ENCODE results near the gene MAP1LC3B.

MAP1LC3B gene

DNA sequence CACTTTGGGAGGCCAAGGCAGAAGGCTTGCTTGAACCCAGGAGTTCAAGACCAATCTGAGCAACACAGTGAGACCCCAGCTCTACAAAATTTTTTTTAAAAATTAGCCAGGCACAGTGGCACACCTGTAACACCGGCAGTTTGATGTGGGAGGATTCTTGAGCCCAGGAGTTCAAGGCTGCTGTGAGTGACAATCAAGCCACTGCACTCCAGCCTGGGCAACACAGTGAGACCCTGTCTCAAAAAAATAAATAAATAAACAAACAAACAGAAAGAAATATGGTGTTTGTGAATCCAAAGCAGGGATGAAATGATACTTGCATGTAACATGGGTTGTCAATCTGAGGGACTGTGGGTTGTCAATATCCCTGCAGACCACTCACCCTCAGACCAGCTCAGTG lies 25.2 kb upstream of the MAP1LC3B start:
- H3K9me2 ChIP-seq (replicated peaks; ENCODE audit: low read depth, low read length), result no peaks in the 10 kb centered on the region
- H3K79me2 ChIP-seq (ENCODE audit: insufficient read depth, low read length), result peaks cover 30% of the 10 kb centered on the region; the same call in 1 of the 2 replicates
- TF ChIP-seq EZH2phosphoT487 (IDR thresholded peaks at IDR 0.05; ENCODE audit: borderline replicate concordance) (no peak), CTCF (conservative IDR thresholded peaks at IDR 0.05; ENCODE audit: low read length) (no peak)
- no peaks in the 10 kb centered on the region for H4K20me1 ChIP-seq (ENCODE audit: insufficient read depth, low read length, poor library complexity, severe bottlenecking)
- peaks cover 11% of the 10 kb centered on the region for H3K4me1 ChIP-seq (ENCODE audit: insufficient read depth, low read length, poor library complexity, severe bottlenecking)
- H3K4me2 ChIP-seq (ENCODE audit: low read depth, low read length, poor library complexity, severe bottlenecking), result no peak overlapping the region
- H3F3A ChIP-seq (ENCODE audit: low read depth), result no peaks in the 10 kb centered on the region
- no peaks in the 10 kb centered on the region for H3K9me3 ChIP-seq (ENCODE audit: insufficient read depth, low read depth, low read length)
- no peak overlapping the region for H2AFZ ChIP-seq (ENCODE audit: low read length)
- H3K9ac ChIP-seq (ENCODE audit: low read depth, low read length, poor library complexity, severe bottlenecking), result no peak overlapping the region
- no peaks in the 10 kb centered on the region for H3K27me3 ChIP-seq (ENCODE audit: insufficient read depth, low read length, poor library complexity, severe bottlenecking)
- H3K4me3 ChIP-seq (ENCODE audit: low read length, poor library complexity, severe bottlenecking), result no peak overlapping the region
- peaks cover 11% of the 10 kb centered on the region; the same call in 1 of the 2 replicates for H3K36me3 ChIP-seq (ENCODE audit: insufficient read depth, low read length)

- Histone ChIP-seq H3K9me3 (ENCODE audit: insufficient read depth, low read depth, low read length) (no peaks in the 10 kb centered on the region), H2AFZ (ENCODE audit: low read length) (no peak overlapping the region), H3F3A (ENCODE audit: low read depth) (no peaks in the 10 kb centered on the region), H3K9ac (ENCODE audit: low read depth, low read length, poor library complexity, severe bottlenecking) (no peak overlapping the region), H3K4me1 (ENCODE audit: insufficient read depth, low read length, poor library complexity, severe bottlenecking) (peaks cover 11% of the 10 kb centered on the region), H3K4me2 (ENCODE audit: low read depth, low read length, poor library complexity, severe bottlenecking) (peak overlapping the region; percentile 1), H3K4me3 (ENCODE audit: low read length, poor library complexity, severe bottlenecking) (no peak overlapping the region), H3K36me3 (ENCODE audit: insufficient read depth, low read length) (peaks cover 7% of the 10 kb centered on the region; the same call in 1 of the 2 replicates), H3K79me2 (ENCODE audit: insufficient read depth, low read length) (peaks cover 36% of the 10 kb centered on the region; the same call in 1 of the 2 replicates), H3K9me2 (replicated peaks; ENCODE audit: low read depth, low read length) (no peaks in the 10 kb centered on the region), H3K27me3 (ENCODE audit: insufficient read depth, low read length, poor library complexity, severe bottlenecking) (no peaks in the 10 kb centered on the region), H4K20me1 (ENCODE audit: insufficient read depth, low read length, poor library complexity, severe bottlenecking) (no peaks in the 10 kb centered on the region)
- TF ChIP-seq EZH2phosphoT487 (IDR thresholded peaks at IDR 0.05; ENCODE audit: borderline replicate concordance) (no peak), CTCF (conservative IDR thresholded peaks at IDR 0.05; ENCODE audit: low read length) (no peak)
Observed at GRCh38 chr16:87367529-87367928, 24.6 kb upstream of the MAP1LC3B start.

GRCh38 chr16:87368029-87368770 lies 23.9 kb upstream of the MAP1LC3B start:
- Histone ChIP-seq H3K79me2 (ENCODE audit: insufficient read depth, low read length) (peaks cover 37% of the 10 kb centered on the region; the same call in 1 of the 2 replicates), H4K20me1 (ENCODE audit: insufficient read depth, low read length, poor library complexity, severe bottlenecking) (no peaks in the 10 kb centered on the region), H2AFZ (ENCODE audit: low read length) (no peak overlapping the region), H3K27me3 (ENCODE audit: insufficient read depth, low read length, poor library complexity, severe bottlenecking) (no peaks in the 10 kb centered on the region), H3K9me2 (replicated peaks; ENCODE audit: low read depth, low read length) (no peaks in the 10 kb centered on the region), H3F3A (ENCODE audit: low read depth) (no peaks in the 10 kb centered on the region), H3K4me1 (ENCODE audit: insufficient read depth, low read length, poor library complexity, severe bottlenecking) (peaks cover 11% of the 10 kb centered on the region), H3K36me3 (ENCODE audit: insufficient read depth, low read length) (peaks cover 5% of the 10 kb centered on the region; the same call in 1 of the 2 replicates), H3K4me2 (ENCODE audit: low read depth, low read length, poor library complexity, severe bottlenecking) (no peak overlapping the region), H3K9me3 (ENCODE audit: insufficient read depth, low read depth, low read length) (no peaks in the 10 kb centered on the region), H3K4me3 (ENCODE audit: low read length, poor library complexity, severe bottlenecking) (no peak overlapping the region), H3K9ac (ENCODE audit: low read depth, low read length, poor library complexity, severe bottlenecking) (no peak overlapping the region)
- TF ChIP-seq CTCF (conservative IDR thresholded peaks at IDR 0.05; ENCODE audit: low read length) (no peak), EZH2phosphoT487 (IDR thresholded peaks at IDR 0.05; ENCODE audit: borderline replicate concordance) (no peak)

Measured in Loucy (cell line).